Measurements from ENCODE around the gene PTPRG.

PTPRG gene

GRCh38 chr3:62090066-62090465 lies 528.7 kb downstream of the PTPRG start:
- H3K79me2 ChIP-seq (ENCODE audit: insufficient read depth, low read depth) = no peaks in the 10 kb centered on the region
- no peak overlapping the region for H3K4me2 ChIP-seq
- H3K27ac ChIP-seq = no peak overlapping the region
- H2AFZ ChIP-seq (ENCODE audit: low read depth) = no peak overlapping the region
- no peaks in the 10 kb centered on the region for H3K27me3 ChIP-seq (ENCODE audit: insufficient read depth, low read depth)
- no peaks in the 10 kb centered on the region for H4K20me1 ChIP-seq (ENCODE audit: insufficient read depth)
- H3K9ac ChIP-seq = no peak overlapping the region
- no peak overlapping the region for H3K4me3 ChIP-seq (IDR thresholded peaks at IDR 0.05; ENCODE audit: insufficient read depth, low read depth, low read length)
- no peak for TF ChIP-seq CTCF (conservative IDR thresholded peaks at IDR 0.05; ENCODE audit: low read depth, low read length)
- H3K36me3 ChIP-seq (ENCODE audit: insufficient read depth) = no peaks in the 10 kb centered on the region
- H3K4me1 ChIP-seq (ENCODE audit: low read depth, poor library complexity, severe bottlenecking) = no peaks in the 10 kb centered on the region

GRCh38 chr3:62090519-62090918 lies 529.1 kb downstream of the PTPRG start:
- no peaks in the 10 kb centered on the region for H4K20me1 ChIP-seq (ENCODE audit: insufficient read depth)
- no peak overlapping the region for H3K4me2 ChIP-seq
- H3K9ac ChIP-seq = no peak overlapping the region
- no peak for TF ChIP-seq CTCF (conservative IDR thresholded peaks at IDR 0.05; ENCODE audit: low read depth, low read length)
- H3K36me3 ChIP-seq (ENCODE audit: insufficient read depth) = no peaks in the 10 kb centered on the region
- H3K4me1 ChIP-seq (ENCODE audit: low read depth, poor library complexity, severe bottlenecking) = no peaks in the 10 kb centered on the region
- H3K27ac ChIP-seq = no peak overlapping the region
- H2AFZ ChIP-seq (ENCODE audit: low read depth) = no peak overlapping the region
- no peaks in the 10 kb centered on the region for H3K27me3 ChIP-seq (ENCODE audit: insufficient read depth, low read depth)
- no peaks in the 10 kb centered on the region for H3K79me2 ChIP-seq (ENCODE audit: insufficient read depth, low read depth)
- no peak overlapping the region for H3K4me3 ChIP-seq (IDR thresholded peaks at IDR 0.05; ENCODE audit: insufficient read depth, low read depth, low read length)

GRCh38 chr3:62093025-62093424 lies 531.7 kb downstream of the PTPRG start:
- H3K9ac ChIP-seq = no peak overlapping the region
- no peaks in the 10 kb centered on the region for H3K4me1 ChIP-seq (ENCODE audit: low read depth, poor library complexity, severe bottlenecking)
- H3K36me3 ChIP-seq (ENCODE audit: insufficient read depth) = no peaks in the 10 kb centered on the region
- no peak overlapping the region for H3K4me3 ChIP-seq (IDR thresholded peaks at IDR 0.05; ENCODE audit: insufficient read depth, low read depth, low read length)
- no peaks in the 10 kb centered on the region for H3K79me2 ChIP-seq (ENCODE audit: insufficient read depth, low read depth)
- H3K27ac ChIP-seq = no peak overlapping the region
- TF ChIP-seq CTCF (conservative IDR thresholded peaks at IDR 0.05; ENCODE audit: low read depth, low read length) = no peak
- no peaks in the 10 kb centered on the region for H3K27me3 ChIP-seq (ENCODE audit: insufficient read depth, low read depth)
- no peaks in the 10 kb centered on the region for H4K20me1 ChIP-seq (ENCODE audit: insufficient read depth)
- H3K4me2 ChIP-seq = no peak overlapping the region
- H2AFZ ChIP-seq (ENCODE audit: low read depth) = no peak overlapping the region

GRCh38 chr3:62094461-62094860 lies 533.1 kb downstream of the PTPRG start:
- no peak overlapping the region for H3K4me3 ChIP-seq (IDR thresholded peaks at IDR 0.05; ENCODE audit: insufficient read depth, low read depth, low read length)
- H3K9ac ChIP-seq = no peak overlapping the region
- H3K27ac ChIP-seq = no peak overlapping the region
- H3K27me3 ChIP-seq (ENCODE audit: insufficient read depth, low read depth) = no peaks in the 10 kb centered on the region
- H3K4me2 ChIP-seq = no peak overlapping the region
- no peaks in the 10 kb centered on the region for H4K20me1 ChIP-seq (ENCODE audit: insufficient read depth)
- no peak overlapping the region for H2AFZ ChIP-seq (ENCODE audit: low read depth)
- TF ChIP-seq CTCF (conservative IDR thresholded peaks at IDR 0.05; ENCODE audit: low read depth, low read length) = no peak
- H3K79me2 ChIP-seq (ENCODE audit: insufficient read depth, low read depth) = no peaks in the 10 kb centered on the region
- H3K36me3 ChIP-seq (ENCODE audit: insufficient read depth) = no peaks in the 10 kb centered on the region
- H3K4me1 ChIP-seq (ENCODE audit: low read depth, poor library complexity, severe bottlenecking) = no peaks in the 10 kb centered on the region

GRCh38 chr3:62095080-62095479 lies 533.7 kb downstream of the PTPRG start:
- no peak overlapping the region for H3K27ac ChIP-seq
- no peak for TF ChIP-seq CTCF (conservative IDR thresholded peaks at IDR 0.05; ENCODE audit: low read depth, low read length)
- no peak overlapping the region for H2AFZ ChIP-seq (ENCODE audit: low read depth)
- H3K36me3 ChIP-seq (ENCODE audit: insufficient read depth) = no peaks in the 10 kb centered on the region
- no peak overlapping the region for H3K9ac ChIP-seq
- H3K79me2 ChIP-seq (ENCODE audit: insufficient read depth, low read depth) = no peaks in the 10 kb centered on the region
- no peaks in the 10 kb centered on the region for H3K27me3 ChIP-seq (ENCODE audit: insufficient read depth, low read depth)
- no peak overlapping the region for H3K4me2 ChIP-seq
- H3K4me1 ChIP-seq (ENCODE audit: low read depth, poor library complexity, severe bottlenecking) = no peaks in the 10 kb centered on the region
- no peak overlapping the region for H3K4me3 ChIP-seq (IDR thresholded peaks at IDR 0.05; ENCODE audit: insufficient read depth, low read depth, low read length)
- no peaks in the 10 kb centered on the region for H4K20me1 ChIP-seq (ENCODE audit: insufficient read depth)
